GM10847 (cell line): ENCODE data around the gene B3GAT1.

Experiments
- POLR2A ChIP-seq: IDR thresholded peaks from 2 replicates; pipeline ENCODE4 v1.6.1; 2011; ENCODE audit not compliant: insufficient read length; ENCODE audit errors: extremely low read depth

The B3GAT1 gene

GRCh38 chr11:134404575-134405341 is 7.3 kb downstream of the B3GAT1 start:
- TF ChIP-seq POLR2A = no peak

- no peak for TF ChIP-seq POLR2A
These were observed 9.1 kb downstream of the B3GAT1 start for GRCh38 chr11:134402910-134403309.

GRCh38 chr11:134401825-134402809 is 9.9 kb downstream of the B3GAT1 start:
- no peak for TF ChIP-seq POLR2A

GRCh38 chr11:134399996-134400395 is 12.0 kb downstream of the B3GAT1 start:
- TF ChIP-seq POLR2A = no peak

GRCh38 chr11:134399293-134399654 is 12.8 kb downstream of the B3GAT1 start:
- TF ChIP-seq POLR2A = no peak

GRCh38 chr11:134398644-134399292 is 13.3 kb downstream of the B3GAT1 start:
- no peak for TF ChIP-seq POLR2A

GRCh38 chr11:134398079-134398444 is 14.0 kb downstream of the B3GAT1 start:
- no peak for TF ChIP-seq POLR2A

- TF ChIP-seq POLR2A = no peak
These were observed 14.6 kb downstream of the B3GAT1 start for GRCh38 chr11:134397304-134398078.

GRCh38 chr11:134395002-134395401 is 17.0 kb downstream of the B3GAT1 start:
- TF ChIP-seq POLR2A = no peak

GRCh38 chr11:134394311-134394710 is 17.7 kb downstream of the B3GAT1 start:
- no peak for TF ChIP-seq POLR2A

GRCh38 chr11:134393638-134394037 is 18.4 kb downstream of the B3GAT1 start:
- TF ChIP-seq POLR2A = no peak

GRCh38 chr11:134392953-134393615 is 19.0 kb downstream of the B3GAT1 start:
- no peak for TF ChIP-seq POLR2A

GRCh38 chr11:134391656-134392055 is 20.4 kb downstream of the B3GAT1 start:
- no peak for TF ChIP-seq POLR2A

GRCh38 chr11:134390706-134391569 is 21.1 kb downstream of the B3GAT1 start:
- TF ChIP-seq POLR2A = no peak
